Mammary epithelial cell (primary cell): ENCODE data around the gene RHBDL1.

Source experiments
- CTCF ChIP-seq, 2 donors: IDR thresholded peaks in 1 of 2; conservative IDR thresholded peaks in 1 of 2; 2 replicates each; pipeline ENCODE4 v1.5.1; 2011 to 2012; ENCODE audit warnings: inconsistent platforms in 2 of 2, low read length in 2 of 2, mild to moderate bottlenecking in 2 of 2, control low read depth in 1 of 2, low read depth in 1 of 2; ENCODE audit not compliant: insufficient read depth in 1 of 2; ENCODE audit errors: extremely low read depth in 1 of 2
- EZH2 ChIP-seq: IDR thresholded peaks from 2 replicates; pipeline ENCODE4 v1.6.1; 2012; ENCODE audit warnings: low read length, inconsistent platforms, borderline replicate concordance

- TF ChIP-seq CTCF (conservative IDR thresholded peaks at IDR 0.05 in 1 of 2, IDR thresholded peaks at IDR 0.05 in 1 of 2; ENCODE audit: extremely low read depth in 1 of 2, insufficient read depth in 1 of 2, low read depth in 1 of 2, low read length in 2 of 2) = no peak
- TF ChIP-seq EZH2 = no peak
Observed at GRCh38 chr16:716200-716568, 40.7 kb downstream of the RHBDL1 start.
